Stimulated activated naive CD8-positive, alpha-beta T cell treated with anti-CD3 and anti-CD28 coated beads, Interleukin-15, Interleukin-2, amounts not matched to agents 100 ng/mL and 50 ng/mL, for 24 hours (primary cell): Measurements from ENCODE around the gene WFIKKN2.
"Not testable (repeated sequence)": the region's sequence is repeated elsewhere in the genome, so short reads cannot be mapped to it uniquely, and the experiment has no call there.

Source experiments
- H3K27ac Mint-ChIP-seq: one replicate; pipeline ENCODE4 v1.8.0; 2021; ENCODE audit warnings: mild to moderate bottlenecking, mixed read lengths
- H3K27me3 Mint-ChIP-seq: one replicate; pipeline ENCODE4 v1.8.0; 2021; ENCODE audit warnings: mixed read lengths
- H3K36me3 Mint-ChIP-seq: one replicate; pipeline ENCODE4 v1.8.0; 2021; ENCODE audit warnings: low read depth, mixed read lengths
- H3K4me1 Mint-ChIP-seq: one replicate; pipeline ENCODE4 v1.8.0; 2021; ENCODE audit warnings: low read depth, mixed read lengths
- H3K4me3 Mint-ChIP-seq: one replicate; pipeline ENCODE4 v1.8.0; 2021; ENCODE audit warnings: mild to moderate bottlenecking, mixed read lengths
- H3K9me3 Mint-ChIP-seq: one replicate; pipeline ENCODE4 v1.8.0; 2021; ENCODE audit warnings: mixed read lengths

The WFIKKN2 gene

DNA sequence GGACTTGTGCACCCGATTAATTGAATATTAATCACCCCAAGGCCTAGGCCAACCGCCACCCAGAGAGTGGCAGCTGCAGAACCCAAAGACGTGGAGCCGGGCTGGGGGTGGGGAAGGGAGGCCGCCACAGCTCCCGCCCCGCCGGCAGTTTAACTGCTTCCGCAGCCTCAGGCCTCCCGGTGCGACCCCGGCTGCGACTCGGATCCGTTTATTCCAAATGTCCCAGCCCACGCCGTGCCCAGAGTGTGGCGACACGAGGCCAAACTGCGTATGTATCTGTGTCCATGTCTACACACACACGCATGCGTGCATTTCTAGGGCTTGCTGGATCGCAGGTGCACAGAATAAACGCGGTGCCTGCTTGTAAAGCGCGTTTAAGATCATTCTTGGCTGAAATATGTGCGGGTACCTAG, 31.6 kb downstream of the WFIKKN2 start:
- peaks cover 65% of the 10 kb centered on the region for H3K4me1 Mint-ChIP-seq

DNA sequence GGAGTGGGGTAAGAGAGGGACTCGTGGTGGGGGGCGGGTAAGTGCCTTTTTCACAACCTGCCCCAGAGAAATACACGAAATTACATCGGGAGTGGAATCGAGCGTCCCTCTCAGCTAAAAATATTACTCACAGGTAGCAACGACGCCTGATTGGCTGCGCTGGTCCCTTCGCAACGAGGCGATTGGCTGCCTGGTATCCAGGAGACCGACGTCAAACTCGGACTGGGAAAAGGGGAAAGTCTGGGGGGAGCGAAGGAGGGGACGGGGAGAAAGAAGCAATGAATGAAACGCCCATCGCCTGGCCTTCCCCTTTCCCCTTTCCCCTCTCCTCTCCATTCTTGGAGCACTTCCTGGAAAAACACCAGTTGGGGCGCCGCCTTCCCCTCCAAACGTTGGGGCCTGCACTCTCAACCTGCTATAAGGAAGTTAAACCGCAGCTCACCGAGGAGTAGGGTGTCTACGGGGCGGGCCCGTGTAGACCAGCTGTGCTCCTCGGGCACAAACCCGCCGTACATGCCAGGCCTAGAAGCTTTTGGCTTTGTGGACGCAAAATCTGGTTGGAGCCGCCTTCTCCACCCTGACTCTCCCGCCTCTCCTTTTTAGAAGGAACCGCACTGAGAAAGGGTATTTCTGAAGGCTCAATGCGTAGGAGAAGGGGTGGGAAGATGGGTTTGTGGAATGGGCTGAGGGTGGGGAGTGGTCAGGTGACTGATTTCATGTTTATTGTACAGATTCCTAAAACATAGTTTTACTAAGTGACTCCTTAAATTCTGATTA, 32.2 kb downstream of the WFIKKN2 start:
- H3K27me3 Mint-ChIP-seq = no peaks in the 10 kb centered on the region
- H3K4me1 Mint-ChIP-seq = peaks cover 69% of the 10 kb centered on the region
- no peaks in the 10 kb centered on the region for H3K9me3 Mint-ChIP-seq
- H3K36me3 Mint-ChIP-seq = peaks cover 11% of the 10 kb centered on the region
- H3K4me3 Mint-ChIP-seq = peak overlapping the region; percentile 97
- peak overlapping the region; percentile 99 for H3K27ac Mint-ChIP-seq

More for the DNA sequence above, 31.6 kb downstream of the WFIKKN2 start:
- Mint-ChIP-seq H3K27ac (peak overlapping the region; percentile 99), H3K9me3 (no peaks in the 10 kb centered on the region), H3K4me3 (peak overlapping the region; percentile 97), H3K27me3 (no peaks in the 10 kb centered on the region), H3K36me3 (peaks cover 13% of the 10 kb centered on the region)

DNA sequence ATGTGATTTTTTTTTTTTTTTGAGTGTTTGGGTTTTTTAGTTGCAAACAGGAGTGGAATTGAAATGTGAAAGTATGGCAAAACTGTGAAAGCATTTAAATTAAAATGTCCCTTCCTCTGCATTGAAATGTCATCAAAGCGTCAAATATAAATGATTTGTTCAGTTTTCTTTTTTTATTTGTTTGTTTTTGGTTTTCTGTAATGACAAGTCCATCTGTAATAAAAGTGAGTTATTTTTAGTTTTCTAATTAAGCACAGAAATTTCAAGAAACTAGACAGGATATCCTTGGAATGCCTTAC, 32.7 kb downstream of the WFIKKN2 start:
- peak overlapping the region; percentile 99 for H3K27ac Mint-ChIP-seq
- no peaks in the 10 kb centered on the region for H3K27me3 Mint-ChIP-seq
- H3K4me1 Mint-ChIP-seq = peaks cover 70% of the 10 kb centered on the region
- H3K36me3 Mint-ChIP-seq = peaks cover 7% of the 10 kb centered on the region
- H3K4me3 Mint-ChIP-seq = peak overlapping the region; percentile 97
- no peaks in the 10 kb centered on the region for H3K9me3 Mint-ChIP-seq

DNA sequence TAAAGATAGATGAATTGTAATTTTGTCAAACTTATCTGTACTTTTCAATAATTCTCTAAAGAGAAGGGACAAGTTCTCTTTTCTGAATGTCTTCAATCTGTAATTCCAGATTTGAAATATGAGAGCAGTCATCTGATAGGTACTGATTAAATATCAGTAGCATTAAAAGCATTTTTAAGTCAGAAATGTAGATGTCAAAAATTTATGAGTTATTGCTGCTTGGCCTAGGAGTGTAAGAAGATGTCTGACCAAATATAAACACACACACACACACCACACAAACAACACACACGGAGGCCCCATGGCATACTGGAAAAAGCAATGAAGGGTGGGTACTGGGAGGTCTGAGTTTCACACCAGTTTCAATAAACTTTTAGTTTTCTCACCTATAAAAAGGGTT, 33.2 kb downstream of the WFIKKN2 start:
- Mint-ChIP-seq H3K36me3 (peaks cover 2% of the 10 kb centered on the region), H3K27me3 (no peaks in the 10 kb centered on the region), H3K4me1 (peaks cover 70% of the 10 kb centered on the region), H3K4me3 (peak overlapping the region; percentile 97), H3K9me3 (no peaks in the 10 kb centered on the region), H3K27ac (peak overlapping the region; percentile 99)

DNA sequence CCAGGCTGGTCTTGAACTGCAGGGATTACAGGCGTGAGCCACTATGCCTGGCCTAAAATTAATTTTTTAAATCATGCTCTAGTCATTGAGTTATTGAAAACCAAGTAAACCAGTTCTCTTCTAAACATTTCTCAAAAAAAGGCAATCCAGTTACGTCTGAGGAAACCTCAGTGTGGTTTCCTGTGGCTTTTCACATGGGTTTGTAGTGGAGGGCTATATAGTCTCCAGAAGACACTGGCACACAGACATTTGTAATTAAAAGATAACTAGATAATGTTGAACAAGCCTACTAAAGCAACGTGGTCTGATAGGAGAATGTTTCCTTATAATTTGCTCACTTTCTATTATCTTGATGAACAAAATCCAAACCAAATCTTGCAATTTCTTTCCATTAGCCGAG, 36.0 kb downstream of the WFIKKN2 start:
- H3K9me3 Mint-ChIP-seq = no peaks in the 10 kb centered on the region
- no peaks in the 10 kb centered on the region for H3K36me3 Mint-ChIP-seq
- H3K27me3 Mint-ChIP-seq = no peaks in the 10 kb centered on the region
- peaks cover 55% of the 10 kb centered on the region for H3K4me1 Mint-ChIP-seq
- peak overlapping the region; percentile 53 for H3K4me3 Mint-ChIP-seq
- peak overlapping the region; percentile 74 for H3K27ac Mint-ChIP-seq

DNA sequence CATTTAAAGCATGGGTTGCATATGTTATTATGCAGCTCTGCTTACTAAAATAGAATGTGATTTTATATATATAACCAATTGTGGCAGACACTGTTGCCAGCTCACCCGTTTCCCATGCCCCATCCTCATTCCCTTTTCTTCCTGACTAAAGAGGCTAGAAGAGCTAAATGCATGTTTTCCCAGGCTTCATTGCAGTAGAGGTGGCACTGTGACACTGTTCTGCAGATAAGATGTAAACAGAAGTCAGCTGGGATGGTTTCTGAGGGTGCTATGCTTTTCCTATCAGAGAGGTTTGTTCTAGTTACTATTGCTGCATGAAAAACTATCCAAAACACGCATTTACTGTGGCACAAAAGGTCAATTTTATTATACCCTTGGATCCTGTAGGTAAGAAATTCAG, 36.5 kb downstream of the WFIKKN2 start:
- peak overlapping the region; percentile 53 for H3K4me3 Mint-ChIP-seq
- H3K27ac Mint-ChIP-seq = peak overlapping the region; percentile 74
- no peaks in the 10 kb centered on the region for H3K27me3 Mint-ChIP-seq
- H3K36me3 Mint-ChIP-seq = no peaks in the 10 kb centered on the region
- no peaks in the 10 kb centered on the region for H3K9me3 Mint-ChIP-seq
- peaks cover 55% of the 10 kb centered on the region for H3K4me1 Mint-ChIP-seq

DNA sequence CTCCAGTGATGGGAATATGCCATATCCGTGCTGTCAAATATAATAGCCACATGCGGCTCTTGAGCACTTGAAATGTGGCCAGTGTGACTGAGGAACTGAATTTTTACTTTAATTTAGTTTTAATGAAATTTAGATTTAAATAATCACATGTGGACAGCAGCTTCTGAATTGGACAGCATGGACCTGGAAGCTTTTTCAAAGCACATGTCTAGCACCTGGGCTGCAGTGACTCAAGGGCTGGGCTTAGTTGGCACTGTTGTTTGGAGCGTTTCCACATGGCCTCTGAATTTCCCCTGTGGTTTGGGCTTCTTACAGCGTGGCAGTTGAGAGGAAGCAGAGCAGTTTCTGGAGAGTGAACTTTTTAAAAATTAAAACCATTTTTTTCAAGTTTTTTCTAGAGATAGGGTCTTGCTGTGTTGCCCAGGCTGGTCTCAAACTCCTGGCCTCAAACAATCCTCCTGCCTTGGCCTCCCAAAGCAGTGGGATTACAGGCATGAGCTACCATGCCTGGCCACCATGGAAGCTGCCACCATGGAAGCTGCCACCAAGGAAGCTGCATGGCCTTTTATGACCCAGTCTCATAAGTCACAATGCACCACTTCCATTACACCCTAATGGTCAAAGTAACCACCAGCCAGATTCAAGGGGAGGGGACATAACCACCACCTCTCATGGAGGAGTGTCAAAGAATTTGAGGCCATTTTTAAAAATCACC, 37.5 kb downstream of the WFIKKN2 start:
- Mint-ChIP-seq H3K36me3 (no peaks in the 10 kb centered on the region), H3K27ac (peak overlapping the region; percentile 74), H3K4me3 (no peak overlapping the region), H3K9me3 (no peaks in the 10 kb centered on the region), H3K27me3 (no peaks in the 10 kb centered on the region), H3K4me1 (peaks cover 48% of the 10 kb centered on the region)

DNA sequence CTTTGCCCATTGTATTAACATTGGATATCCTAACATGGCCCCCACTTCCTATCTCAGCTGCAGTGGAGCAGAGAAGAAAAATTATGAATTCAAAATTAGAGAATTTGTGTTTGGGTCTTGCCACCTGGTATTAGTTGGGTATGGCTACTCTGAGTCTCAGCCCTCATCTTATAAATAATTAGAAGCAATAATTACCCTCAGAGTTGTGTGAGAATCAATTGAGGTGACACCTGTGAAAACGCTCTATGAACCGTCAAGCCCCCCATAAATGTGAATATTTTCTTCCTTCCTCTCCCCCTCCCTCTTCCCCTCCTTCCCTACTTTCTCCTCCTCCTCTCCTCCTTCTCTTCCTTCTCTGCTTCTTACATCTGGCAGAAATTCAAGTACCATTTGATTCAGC, 39.7 kb downstream of the WFIKKN2 start:
- Mint-ChIP-seq H3K27ac (no peak overlapping the region), H3K9me3 (no peaks in the 10 kb centered on the region), H3K36me3 (no peaks in the 10 kb centered on the region), H3K4me3 (no peak overlapping the region), H3K27me3 (no peaks in the 10 kb centered on the region), H3K4me1 (peaks cover 31% of the 10 kb centered on the region)

DNA sequence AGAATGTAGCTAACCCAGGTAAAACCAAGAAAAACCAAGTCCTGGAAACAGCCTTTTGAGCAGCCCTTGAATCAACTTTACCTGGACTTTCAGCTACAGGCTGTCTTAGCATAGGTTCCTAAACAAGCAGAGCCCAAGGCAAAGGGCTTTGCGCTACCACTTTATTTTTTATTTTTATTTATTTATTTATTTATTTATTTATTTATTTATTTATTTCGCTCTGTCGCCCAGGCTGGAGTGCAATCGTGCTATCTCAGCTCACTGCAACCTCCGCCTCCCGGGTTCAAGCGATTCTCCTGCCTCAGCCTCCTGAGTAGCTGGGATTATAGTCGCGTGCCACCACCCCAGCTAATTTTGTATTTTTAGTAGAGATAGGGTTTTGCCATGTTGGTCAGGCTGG, 41.7 kb downstream of the WFIKKN2 start:
- not testable (repeated sequence) for H3K27ac Mint-ChIP-seq, H3K4me3 Mint-ChIP-seq, H3K36me3 Mint-ChIP-seq, H3K27me3 Mint-ChIP-seq, H3K9me3 Mint-ChIP-seq
- H3K4me1 Mint-ChIP-seq = peaks cover 18% of the 10 kb centered on the region

DNA sequence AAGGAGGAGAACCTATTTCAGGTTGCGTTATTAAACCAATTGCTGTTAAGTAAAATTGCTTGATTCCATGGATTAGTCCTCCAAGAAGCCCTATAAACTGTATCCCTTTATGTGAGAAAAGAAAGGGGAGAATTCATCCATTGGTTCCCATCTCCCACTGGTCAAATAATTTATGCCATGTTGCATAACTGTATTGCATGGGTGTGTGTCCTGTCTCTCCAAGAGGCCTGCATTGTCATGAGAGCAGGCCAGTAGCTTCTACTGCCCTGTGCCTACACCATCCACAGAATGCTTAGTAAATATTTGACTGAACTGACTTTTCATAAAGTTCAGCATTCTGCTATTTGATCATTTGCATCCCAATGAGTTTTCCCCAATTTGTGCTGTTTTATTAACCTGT, 42.5 kb downstream of the WFIKKN2 start:
- Mint-ChIP-seq H3K9me3 (no peaks in the 10 kb centered on the region), H3K27ac (no peak overlapping the region), H3K36me3 (no peaks in the 10 kb centered on the region), H3K4me1 (peaks cover 10% of the 10 kb centered on the region), H3K4me3 (no peak overlapping the region), H3K27me3 (no peaks in the 10 kb centered on the region)

DNA sequence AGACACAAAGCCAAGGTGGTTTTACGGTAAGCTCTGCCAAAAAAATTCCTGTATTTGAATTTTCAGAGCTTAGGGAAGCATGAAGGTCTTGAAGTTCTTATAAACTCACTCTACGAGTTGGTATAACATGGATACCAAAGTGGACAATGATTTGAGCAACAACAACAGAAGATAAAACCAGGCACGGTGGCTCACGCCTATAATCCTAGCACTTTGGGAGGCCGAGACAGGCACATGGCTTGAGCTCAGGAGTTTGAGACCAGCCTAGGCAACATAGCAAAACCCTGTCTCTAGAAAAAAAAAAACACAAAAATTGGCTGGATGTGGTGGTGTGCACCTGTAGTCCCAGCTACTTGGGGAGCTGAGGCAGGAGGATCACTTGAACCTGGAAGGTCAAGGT, 43.7 kb downstream of the WFIKKN2 start:
- no peak overlapping the region for H3K27ac Mint-ChIP-seq

DNA sequence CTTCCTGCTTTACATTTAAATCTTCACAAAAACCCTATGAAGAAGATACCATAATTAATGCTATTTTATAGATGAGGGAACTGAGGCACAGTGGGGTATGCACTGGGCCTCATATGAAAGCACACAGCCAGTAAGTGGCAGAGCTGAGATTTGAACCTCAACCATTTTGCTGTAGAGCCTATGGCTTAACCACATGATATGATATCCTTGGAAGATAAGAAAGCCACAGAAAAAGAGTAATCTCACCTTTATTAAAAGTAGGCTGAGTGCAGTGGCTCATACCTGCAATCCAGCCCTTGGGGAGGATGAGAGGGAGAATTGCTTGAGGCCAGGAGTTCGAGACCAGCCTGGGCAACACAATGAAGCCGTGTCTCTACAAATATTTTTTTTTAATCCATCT, 45.8 kb downstream of the WFIKKN2 start:
- Mint-ChIP-seq H3K36me3 (no peaks in the 10 kb centered on the region), H3K27ac (no peak overlapping the region), H3K4me3 (no peak overlapping the region), H3K4me1 (peaks cover 7% of the 10 kb centered on the region), H3K9me3 (no peaks in the 10 kb centered on the region), H3K27me3 (no peaks in the 10 kb centered on the region)

More for the DNA sequence above, 43.7 kb downstream of the WFIKKN2 start:
- H3K4me1 Mint-ChIP-seq = peaks cover 5% of the 10 kb centered on the region
- H3K27me3 Mint-ChIP-seq = no peaks in the 10 kb centered on the region
- H3K36me3 Mint-ChIP-seq = no peaks in the 10 kb centered on the region
- no peak overlapping the region for H3K4me3 Mint-ChIP-seq
- no peaks in the 10 kb centered on the region for H3K9me3 Mint-ChIP-seq

DNA sequence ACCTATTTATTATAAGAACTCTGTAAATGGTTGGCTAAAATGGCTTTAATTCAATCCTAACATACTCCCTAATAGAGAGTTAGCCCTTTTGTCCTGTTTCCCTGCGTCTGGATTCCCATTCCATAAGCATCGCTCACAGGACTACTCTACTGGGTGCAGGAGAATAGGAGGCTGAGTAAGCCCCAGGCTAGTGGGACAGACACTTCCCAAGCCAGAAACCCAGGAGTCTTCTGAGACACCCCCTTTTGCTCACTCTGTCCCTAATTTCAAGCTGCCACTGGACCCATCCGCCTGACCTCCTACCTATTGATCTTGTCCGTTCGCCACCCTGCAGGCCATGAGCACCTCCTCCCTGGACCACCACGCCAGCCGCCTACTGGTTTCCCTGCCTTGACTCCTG, 47.5 kb downstream of the WFIKKN2 start:
- H3K9me3 Mint-ChIP-seq = no peaks in the 10 kb centered on the region
- H3K4me3 Mint-ChIP-seq = no peak overlapping the region
- no peaks in the 10 kb centered on the region for H3K27me3 Mint-ChIP-seq
- no peak overlapping the region for H3K27ac Mint-ChIP-seq
- H3K4me1 Mint-ChIP-seq = peaks cover 18% of the 10 kb centered on the region
- H3K36me3 Mint-ChIP-seq = no peaks in the 10 kb centered on the region

DNA sequence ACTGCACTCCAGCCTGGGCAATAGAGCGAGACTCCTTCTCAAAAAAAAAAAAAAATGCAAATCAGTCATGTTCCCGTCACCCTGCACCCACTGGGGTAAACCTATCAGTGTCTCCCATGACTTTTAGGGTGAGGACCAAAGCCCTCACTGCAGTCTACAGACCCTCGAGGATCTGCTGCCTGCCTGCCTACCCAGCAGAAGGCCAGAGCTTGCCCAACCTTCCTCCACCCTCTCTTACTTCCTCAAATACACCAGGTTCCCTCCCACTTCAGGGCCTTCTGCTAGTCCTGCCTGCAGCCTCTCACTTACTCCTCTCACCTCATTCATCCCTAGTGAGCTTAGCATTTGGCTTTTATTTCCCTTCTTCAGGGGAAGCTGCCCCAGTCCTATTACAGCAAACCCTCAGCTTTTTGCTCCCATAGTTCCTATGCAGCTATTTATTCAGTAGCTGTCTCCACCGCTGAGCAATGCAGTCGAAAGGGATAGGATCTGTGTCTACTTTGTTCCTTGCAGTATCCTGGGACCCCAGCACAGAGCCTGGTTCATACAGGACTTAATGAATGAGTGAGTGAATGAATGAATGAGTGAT, 48.6 kb downstream of the WFIKKN2 start:
- Mint-ChIP-seq H3K9me3 (no peaks in the 10 kb centered on the region), H3K27me3 (no peaks in the 10 kb centered on the region), H3K27ac (no peak overlapping the region)

DNA sequence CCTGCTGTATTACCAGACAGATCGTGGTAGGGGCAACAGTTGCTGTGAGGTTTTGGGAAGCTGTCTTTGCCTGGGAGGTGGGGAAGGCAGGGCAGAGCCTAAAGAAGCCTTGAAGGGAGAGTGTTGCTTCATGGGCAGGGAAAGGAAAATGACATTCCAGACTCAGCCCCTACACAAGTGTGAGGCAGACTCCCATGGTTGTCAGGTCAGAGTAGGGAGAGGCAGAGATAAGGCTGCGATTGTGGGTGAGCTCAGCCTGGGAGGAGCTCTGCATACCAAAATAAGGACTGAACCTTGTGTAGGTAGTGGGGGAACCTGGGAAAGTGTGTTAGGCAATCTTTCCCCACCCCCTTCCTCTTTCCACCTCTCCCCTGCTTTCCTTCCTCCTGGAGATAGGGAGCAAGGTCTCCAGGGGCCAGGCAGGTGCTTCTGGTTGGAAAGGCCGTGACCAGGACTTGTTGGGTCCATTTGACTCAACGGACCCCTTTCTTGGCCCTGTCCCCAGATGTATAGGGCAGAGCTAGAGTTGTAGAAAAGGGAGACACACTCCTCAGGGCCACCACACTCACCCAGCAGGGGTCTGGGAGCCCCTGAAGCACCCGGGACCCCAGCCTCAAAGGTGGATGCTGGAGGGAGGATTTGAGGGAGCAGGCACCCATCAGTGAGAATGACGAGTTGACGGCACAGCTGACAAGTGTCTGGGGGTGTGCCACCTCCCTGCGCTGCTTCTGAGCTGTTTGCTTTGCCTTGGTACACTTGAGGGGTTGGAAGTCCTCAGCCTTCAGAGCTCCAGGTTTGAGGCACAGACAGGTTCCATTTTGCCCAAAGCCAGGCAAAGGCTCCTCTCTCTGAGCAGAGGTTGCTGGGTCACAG, 49.3 kb downstream of the WFIKKN2 start:
- Mint-ChIP-seq H3K27me3 (no peaks in the 10 kb centered on the region), H3K36me3 (no peaks in the 10 kb centered on the region), H3K27ac (no peak overlapping the region), H3K4me3 (no peak overlapping the region), H3K9me3 (no peaks in the 10 kb centered on the region), H3K4me1 (peaks cover 20% of the 10 kb centered on the region)

More for the DNA sequence above, 48.6 kb downstream of the WFIKKN2 start:
- no peak overlapping the region for H3K4me3 Mint-ChIP-seq
- peaks cover 20% of the 10 kb centered on the region for H3K4me1 Mint-ChIP-seq
- no peaks in the 10 kb centered on the region for H3K36me3 Mint-ChIP-seq
